OCI-LY1 (cell line): ENCODE data around the gene DXO.

ENCODE experiments used
- EZH2 ChIP-seq: fragments of 200-600 bp; sonication (generic), shearing (Covaris generic); IDR thresholded peaks from 2 replicates; pipeline ENCODE4 v1.8.0; 2017; ENCODE audit warnings: borderline replicate concordance, mixed run types, mild to moderate bottlenecking, antibody characterized with exemption, low read length, moderate library complexity, mixed read lengths
- TF ChIP-seq, protein P1 (sequence below): fragments of 200-600 bp; sonication (generic), shearing (Covaris generic); IDR thresholded peaks from 2 replicates; pipeline ENCODE4 v1.5.1; 2017; ENCODE audit warnings: mild to moderate bottlenecking, antibody characterized with exemption, low read length, moderate library complexity, mixed read lengths

DNA sequence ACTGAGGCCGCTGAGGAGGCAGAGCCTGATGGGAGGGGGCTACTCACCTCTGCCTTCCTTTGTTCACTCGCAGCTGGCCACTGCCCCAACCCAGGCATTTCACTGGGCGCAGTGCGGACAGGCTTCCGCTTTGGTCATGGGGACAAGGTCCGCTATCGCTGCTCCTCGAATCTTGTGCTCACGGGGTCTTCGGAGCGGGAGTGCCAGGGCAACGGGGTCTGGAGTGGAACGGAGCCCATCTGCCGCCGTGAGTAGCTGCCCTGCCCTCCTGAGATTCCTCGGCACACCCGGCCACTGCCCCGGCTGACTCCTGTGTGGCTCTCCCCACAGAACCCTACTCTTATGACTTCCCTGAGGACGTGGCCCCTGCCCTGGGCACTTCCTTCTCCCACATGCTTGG lies 38.4 kb downstream of the DXO start:
- TF ChIP-seq, protein P1, sequence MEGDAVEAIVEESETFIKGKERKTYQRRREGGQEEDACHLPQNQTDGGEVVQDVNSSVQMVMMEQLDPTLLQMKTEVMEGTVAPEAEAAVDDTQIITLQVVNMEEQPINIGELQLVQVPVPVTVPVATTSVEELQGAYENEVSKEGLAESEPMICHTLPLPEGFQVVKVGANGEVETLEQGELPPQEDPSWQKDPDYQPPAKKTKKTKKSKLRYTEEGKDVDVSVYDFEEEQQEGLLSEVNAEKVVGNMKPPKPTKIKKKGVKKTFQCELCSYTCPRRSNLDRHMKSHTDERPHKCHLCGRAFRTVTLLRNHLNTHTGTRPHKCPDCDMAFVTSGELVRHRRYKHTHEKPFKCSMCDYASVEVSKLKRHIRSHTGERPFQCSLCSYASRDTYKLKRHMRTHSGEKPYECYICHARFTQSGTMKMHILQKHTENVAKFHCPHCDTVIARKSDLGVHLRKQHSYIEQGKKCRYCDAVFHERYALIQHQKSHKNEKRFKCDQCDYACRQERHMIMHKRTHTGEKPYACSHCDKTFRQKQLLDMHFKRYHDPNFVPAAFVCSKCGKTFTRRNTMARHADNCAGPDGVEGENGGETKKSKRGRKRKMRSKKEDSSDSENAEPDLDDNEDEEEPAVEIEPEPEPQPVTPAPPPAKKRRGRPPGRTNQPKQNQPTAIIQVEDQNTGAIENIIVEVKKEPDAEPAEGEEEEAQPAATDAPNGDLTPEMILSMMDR, result no peak
- no peak for TF ChIP-seq EZH2
